Stimulated activated CD8-positive, alpha-beta memory T cell treated with anti-CD3 and anti-CD28 coated beads, Interleukin-2, amount 100 ng/mL, for 1 hour (primary cell): Measurements from ENCODE around the gene ARMC7.

Source experiments
- DNase-seq, 2 donors: peaks; one replicate each; pipeline ENCODE4 v3.0.0-alpha.2; 2020; ENCODE audit warnings: low read depth in 2 of 2

The ARMC7 gene

GRCh38 chr17:75078284-75079022, 31.3 kb upstream of the ARMC7 start:
- no peak for DNase-seq

- no peak for DNase-seq
Measured at GRCh38 chr17:75079023-75079373, 30.8 kb upstream of the ARMC7 start.

DNA sequence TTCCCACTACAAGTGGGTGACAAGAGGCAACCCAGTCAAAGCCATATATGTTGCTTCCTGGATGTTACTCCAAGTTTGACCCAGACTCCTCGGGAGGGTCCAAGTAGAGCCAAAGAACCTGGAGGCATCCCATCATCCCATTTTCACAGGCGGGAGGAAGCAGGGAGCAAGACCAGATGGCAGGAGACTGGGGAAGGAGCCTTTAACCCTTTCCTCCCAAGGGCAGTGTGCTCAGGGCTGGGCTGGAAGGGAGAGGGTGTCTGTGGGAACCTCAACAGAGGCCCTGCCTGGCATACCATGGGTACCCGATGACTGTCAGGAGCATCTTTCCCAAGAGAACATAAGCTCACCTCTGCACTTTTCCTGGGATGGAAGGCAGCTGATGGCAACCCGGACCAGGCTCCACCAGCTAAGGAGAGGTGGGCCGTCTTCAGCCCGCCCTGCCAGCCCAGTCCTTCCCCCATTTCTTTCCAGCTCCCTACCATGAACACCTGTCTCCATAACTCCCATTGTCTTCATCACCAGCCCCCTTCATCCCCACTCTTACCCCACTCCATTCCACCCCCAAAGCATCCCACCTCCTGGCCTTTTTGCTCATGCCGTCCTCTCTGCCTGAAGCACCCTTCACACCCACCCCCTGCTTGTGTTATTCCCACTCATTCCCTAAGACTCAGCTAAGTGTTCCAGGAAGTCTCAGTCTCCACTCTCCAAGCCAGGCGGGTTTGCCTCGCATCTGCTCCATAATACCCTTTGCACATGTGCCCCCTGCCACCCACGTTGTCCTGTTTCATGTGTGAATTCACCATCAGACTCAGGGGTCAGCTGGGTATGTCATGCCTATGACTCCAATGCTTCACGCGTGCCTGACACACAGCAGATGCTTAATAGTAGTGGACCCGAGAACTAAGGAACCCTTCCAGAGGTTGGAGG, 27.9 kb upstream of the ARMC7 start:
- no peak for DNase-seq

DNA sequence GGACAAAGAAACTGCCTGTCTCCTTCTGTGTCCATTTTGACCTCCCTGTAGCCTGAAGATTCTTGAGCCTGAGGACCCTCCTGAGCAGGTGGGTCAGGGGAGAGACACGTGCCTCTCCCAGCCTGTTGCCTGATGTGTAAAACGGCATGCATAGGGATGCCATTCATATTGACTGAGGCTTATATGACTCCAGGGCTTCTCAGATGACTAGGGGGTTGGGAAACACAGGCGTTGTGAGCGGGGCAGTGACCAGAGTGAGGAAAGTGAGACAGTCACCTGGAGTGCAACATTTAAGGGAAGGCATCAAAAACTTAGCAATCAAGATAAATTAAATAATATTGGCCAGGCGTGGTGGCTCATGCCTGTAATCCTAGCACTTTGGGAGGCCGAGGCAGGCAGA, 27.1 kb upstream of the ARMC7 start:
- no peak for DNase-seq

GRCh38 chr17:75084039-75084660, 25.6 kb upstream of the ARMC7 start:
- no peak for DNase-seq

GRCh38 chr17:75086496-75087181, 23.1 kb upstream of the ARMC7 start:
- DNase-seq, result no peak

DNA sequence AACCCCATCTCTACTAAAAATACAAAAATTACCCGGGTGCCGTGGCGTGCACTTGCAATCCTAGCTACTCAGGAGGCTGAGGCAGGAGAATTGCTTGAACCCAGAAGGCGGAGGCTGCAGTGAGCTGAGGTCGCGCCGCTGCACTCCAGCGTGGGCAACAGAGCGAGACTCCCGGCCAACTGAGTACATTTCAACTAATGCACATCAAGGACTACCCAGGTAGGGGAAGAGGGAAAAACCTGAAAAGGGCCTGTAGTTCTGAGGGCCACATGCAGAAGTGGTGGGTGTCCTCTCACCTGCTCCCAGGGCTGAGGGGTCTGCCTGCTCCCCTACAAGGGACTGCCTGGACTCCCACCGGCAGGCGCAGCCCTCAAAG, 22.6 kb upstream of the ARMC7 start:
- no peak for DNase-seq

DNA sequence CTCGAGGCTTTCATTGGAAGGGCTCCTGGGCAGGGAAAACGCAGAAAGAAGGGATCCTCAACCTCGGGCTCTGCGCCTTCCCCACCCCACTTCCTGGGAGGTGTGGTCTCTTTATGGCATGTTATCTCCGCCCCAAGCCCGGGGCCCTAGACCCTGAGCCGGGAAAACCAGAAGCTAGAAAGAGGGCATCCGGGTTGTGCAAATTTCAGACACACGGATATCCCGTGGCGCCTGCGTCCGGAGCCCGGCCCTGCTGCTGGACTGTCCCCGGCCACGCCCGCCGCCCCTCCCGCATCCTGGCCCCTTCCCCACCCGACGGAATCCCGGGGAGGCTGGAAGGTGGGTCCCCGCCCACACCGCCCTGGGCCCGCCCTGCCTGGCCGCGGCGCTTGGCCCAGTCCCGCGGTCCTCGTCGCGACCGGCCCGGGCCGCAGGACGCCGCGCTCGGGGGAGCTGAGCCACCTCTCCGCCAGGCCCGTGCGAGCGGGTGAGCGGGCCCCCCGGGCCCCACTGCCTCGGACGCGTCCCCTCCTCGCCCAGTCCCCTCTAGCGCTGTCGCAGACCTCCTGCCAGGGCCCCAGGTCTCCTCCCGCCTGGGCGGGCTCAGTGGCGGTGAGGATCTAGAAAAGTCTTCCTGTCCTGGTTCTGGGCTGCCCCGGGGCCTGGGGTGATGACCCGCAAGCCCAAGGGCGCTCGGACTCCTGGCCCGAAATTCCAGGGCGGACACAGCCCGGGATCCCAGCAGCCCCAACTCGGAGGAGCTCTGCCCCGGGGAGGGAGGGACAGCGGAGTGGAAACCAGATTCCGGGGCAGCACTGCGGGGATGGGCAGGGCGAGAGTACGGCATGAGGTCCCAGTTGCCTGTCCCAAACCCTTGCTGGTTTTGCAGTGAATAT, 22.0 kb upstream of the ARMC7 start, which contains the start of gene SLC16A5:
SLC16A5 (plus strand) TSS at position 397 of the 896 bp plus-strand sequence. CDS start 5,683 bp downstream, outside the sequence.
- no peak for DNase-seq

GRCh38 chr17:75088465-75089417, 21.0 kb upstream of the ARMC7 start:
- DNase-seq, result no peak

DNA sequence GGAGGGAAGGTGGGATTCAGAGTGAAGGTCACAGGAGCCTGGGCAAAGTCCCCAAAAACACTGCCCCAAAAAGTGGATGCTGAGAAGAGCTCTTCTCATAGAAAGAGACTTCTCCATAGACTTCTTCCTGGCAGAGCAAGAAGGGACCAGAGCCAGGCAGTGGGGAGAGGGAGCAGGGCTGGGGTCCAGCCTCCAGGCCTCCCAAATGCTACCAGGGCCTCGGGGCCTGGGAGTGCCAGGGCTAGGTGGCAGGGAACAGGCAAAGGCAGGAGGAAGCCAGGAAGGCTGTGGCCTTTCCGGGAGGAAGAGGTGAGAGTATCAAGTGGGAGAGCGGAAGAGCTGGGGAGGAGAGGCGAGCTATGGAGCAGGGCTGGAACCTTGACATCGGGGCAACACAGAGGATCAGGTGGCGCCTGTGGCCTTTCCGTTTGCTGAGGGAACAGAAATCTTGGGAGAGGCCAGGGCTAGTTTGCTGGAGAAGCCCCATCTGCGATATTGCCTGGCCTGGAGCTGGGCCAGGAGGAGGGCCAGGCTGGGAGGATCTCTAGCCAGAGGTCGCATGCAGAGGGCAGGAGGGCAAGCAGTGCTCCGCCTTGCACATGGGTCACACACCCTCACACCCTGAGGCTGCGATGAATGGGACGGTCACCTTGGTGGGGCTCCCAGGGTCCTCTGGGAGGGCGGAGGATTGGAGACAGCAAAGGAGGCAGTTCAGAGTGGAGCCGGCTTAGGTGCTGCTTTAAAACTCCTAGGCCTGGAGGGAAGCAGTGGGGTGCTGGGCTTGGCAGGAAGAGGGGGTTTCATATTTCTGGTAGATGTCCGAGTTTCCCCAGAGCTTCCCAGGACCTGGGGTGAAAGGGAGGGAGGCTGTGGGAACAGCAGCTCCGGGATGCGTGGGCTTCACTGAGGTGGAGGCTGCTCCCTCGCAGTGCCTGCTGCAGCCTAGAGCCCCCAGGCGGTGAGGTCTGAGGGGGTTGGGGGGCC, 18.6 kb upstream of the ARMC7 start:
- no peak for DNase-seq

DNA sequence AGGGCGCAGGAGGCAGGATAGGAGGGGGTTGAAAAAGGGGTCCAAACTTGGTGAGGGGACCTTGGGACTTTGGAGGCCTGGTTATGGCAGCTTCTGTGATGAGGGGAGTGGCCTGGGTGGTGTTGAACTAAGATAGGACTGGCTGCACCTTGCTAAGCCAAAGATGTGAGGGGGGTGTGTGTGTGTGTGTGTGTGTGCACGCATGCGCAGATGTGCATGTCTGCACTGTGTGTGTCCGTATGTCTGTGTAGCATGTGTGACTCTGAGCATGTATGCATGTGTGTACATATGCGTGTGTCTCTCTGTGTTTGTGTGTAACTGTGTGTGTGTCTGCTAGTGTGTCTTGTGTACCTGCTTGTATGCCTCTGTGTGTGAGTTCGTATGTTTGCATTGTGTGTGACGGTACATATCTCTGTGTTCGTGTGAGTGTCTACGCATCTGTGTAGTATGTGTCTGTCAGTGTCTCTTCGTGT, 17.9 kb upstream of the ARMC7 start:
- DNase-seq, result no peak

DNA sequence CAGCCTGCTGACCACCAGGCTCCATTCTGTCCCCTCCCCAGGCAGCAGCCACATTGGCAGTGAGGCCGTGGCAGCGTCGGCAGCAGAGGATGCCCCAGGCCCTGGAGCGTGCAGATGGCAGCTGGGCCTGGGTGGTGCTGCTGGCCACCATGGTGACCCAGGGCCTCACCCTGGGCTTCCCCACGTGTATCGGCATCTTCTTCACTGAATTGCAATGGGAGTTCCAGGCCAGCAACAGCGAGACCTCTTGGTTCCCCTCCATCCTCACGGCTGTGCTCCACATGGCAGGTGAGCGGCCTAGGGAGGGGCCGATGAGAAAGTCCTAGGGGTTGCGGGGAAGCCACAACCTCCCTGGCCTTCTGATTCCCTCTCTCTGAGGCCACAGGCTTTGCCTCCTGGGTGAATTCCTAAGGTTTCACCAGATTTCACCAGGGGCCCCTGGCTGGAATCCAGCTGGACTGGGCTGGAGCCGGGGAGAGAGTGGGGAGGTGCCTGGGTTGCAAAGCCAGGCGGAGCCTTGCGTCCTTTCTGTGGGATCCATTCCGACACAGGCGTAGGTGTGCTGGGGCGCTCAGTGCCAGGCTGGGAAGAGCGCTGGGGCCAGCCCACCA, 16.1 kb upstream of the ARMC7 start:
- no peak for DNase-seq

GRCh38 chr17:75094871-75095399, 14.8 kb upstream of the ARMC7 start:
- DNase-seq, result no peak

DNA sequence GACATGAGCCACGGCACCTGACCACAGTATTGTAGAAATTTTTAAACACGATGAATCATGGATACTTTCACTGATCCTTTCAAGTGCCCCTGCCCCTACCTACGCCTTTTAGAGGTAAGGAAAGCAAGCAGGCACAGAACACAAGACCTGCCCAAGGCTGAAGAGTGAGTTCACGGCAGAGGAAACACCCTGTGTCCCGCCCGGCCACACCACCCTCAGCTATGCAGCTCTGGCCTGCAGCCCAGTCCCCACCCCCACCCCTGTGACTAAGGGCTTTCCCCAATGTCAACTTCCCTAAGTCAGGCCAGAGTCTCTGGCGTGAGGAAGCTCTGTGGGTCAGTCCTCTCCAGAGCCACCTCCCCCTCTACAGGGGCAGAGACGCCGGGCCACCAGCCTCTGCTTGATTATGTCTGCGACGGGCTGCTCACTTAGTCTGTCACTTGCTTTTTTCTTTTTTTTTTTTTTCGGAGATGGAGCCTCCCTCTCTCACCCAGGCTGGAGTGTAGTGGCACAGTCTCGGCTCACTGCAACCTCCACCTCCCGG, 13.6 kb upstream of the ARMC7 start:
- DNase-seq, result no peak

DNA sequence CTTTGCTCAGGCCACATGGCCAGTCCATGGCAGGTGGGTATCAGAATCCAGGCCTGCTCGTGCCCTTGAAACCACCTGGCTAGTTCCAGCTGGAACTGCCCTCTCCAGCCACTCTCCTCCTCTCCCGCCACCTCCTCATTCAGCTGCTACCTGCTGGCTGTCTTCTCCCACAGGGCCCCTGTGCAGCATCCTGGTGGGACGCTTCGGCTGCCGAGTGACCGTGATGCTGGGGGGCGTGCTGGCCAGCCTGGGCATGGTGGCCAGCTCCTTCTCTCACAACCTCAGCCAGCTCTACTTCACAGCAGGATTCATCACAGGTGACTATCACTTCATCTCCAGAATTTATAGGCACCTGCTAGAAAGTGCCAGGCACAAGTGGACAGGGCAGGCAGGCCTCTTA, 11.9 kb upstream of the ARMC7 start:
- no peak for DNase-seq

- DNase-seq, result no peak
Measured at GRCh38 chr17:75098861-75099260, 10.9 kb upstream of the ARMC7 start.

DNA sequence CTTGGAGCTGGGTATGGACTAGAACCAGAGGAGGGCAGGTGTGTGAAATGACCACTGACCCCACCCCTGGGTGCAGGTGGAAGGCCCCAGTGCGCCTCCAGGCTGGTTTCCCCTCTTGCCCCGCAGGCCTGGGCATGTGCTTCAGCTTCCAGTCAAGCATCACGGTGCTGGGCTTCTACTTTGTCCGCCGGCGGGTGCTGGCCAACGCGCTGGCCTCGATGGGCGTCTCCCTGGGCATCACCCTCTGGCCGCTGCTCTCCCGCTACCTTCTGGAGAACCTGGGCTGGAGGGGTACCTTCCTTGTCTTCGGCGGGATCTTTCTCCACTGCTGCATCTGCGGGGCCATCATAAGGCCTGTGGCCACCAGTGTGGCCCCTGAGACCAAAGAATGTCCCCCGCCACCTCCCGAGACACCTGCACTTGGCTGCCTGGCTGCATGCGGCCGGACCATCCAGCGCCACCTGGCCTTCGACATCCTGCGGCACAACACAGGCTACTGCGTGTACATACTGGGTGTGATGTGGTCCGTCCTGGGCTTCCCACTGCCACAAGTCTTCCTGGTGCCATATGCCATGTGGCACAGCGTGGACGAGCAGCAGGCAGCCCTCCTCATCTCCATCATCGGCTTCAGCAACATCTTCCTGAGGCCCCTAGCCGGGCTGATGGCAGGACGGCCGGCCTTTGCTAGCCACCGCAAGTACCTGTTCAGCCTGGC, 9.7 kb upstream of the ARMC7 start:
- DNase-seq, result no peak
